Gastrocnemius medialis (tissue), 4 donors: Measurements from ENCODE around the gene AFF1. TPM values are rescaled to one million over a fixed set of nuclear protein-coding genes. Genes with fewer than 3 reads are reported as not detected.
A peak's percentile ranks its signal among the peaks of the same experiment; 100 is the strongest.

Experiments used
- ATAC-seq, 2 donors: fragments of 150-250 bp; one replicate each; pipeline ENCODE4 v1.9.1; 2016
- DNase-seq, 2 donors: peaks; one replicate each; pipeline ENCODE4 v3.0.0-alpha.2; 2019
- H3K27ac ChIP-seq, 4 donors: fragments of 200-600 bp; sonication (generic); 1 replicate in 1 of 4; 2 replicates in 3 of 4; pipeline ENCODE4 v1.5.1; 2016 to 2018; ENCODE audit warnings: mild to moderate bottlenecking in 2 of 4, moderate library complexity in 1 of 4
- H3K27me3 ChIP-seq, 3 donors: fragments of 200-600 bp; sonication (generic) in 2 of 3; 1 replicate in 1 of 3; 2 replicates in 2 of 3; pipeline versions ENCODE4 v1.5.1 to v1.6.0; 2016 to 2019; ENCODE audit warnings: mild to moderate bottlenecking in 1 of 3, moderate library complexity in 1 of 3
- H3K36me3 ChIP-seq, 2 donors: fragments of 200-600 bp; sonication (generic) in 1 of 2; one replicate each; pipeline ENCODE4 v1.5.1; 2017 to 2018
- H3K4me1 ChIP-seq, 2 donors: fragments of 200-600 bp; sonication (generic) in 1 of 2; one replicate each; pipeline ENCODE4 v1.5.1; 2016 to 2017; ENCODE audit warnings: mild to moderate bottlenecking in 2 of 2
- H3K4me3 ChIP-seq, 4 donors: fragments of 200-600 bp; sonication (generic) in 3 of 4; 1 replicate in 1 of 4; 2 replicates in 3 of 4; pipeline ENCODE4 v1.5.1; 2016 to 2019; ENCODE audit warnings: mild to moderate bottlenecking in 2 of 4
- H3K9me3 ChIP-seq, 3 donors: fragments of 200-600 bp; sonication (generic) in 2 of 3; 1 replicate in 1 of 3; 2 replicates in 2 of 3; pipeline ENCODE4 v1.5.1; 2016 to 2019
- CTCF ChIP-seq, 5 experiments: fragments of 450-650 bp in 3 of 5; fragments of 200-600 bp in 2 of 5; sonication (generic) in 2 of 5; IDR thresholded peaks in 4 of 5; conservative IDR thresholded peaks in 1 of 5; 1 replicate in 4 of 5; 2 replicates in 1 of 5; pipeline ENCODE4 v1.5.1; 2016 to 2019; ENCODE audit warnings: antibody characterized with exemption in 5 of 5, mild to moderate bottlenecking in 3 of 5, moderate library complexity in 3 of 5
- POLR2A ChIP-seq, 2 donors: fragments of 450-650 bp; IDR thresholded peaks; one replicate each; pipeline ENCODE4 v1.6.1; 2017; ENCODE audit warnings: antibody characterized with exemption in 2 of 2, mild to moderate bottlenecking in 2 of 2, moderate library complexity in 2 of 2
- in situ Hi-C, 4 donors: fragments of 200-750 bp; cut with MboI; loops; one replicate each; pipeline versions ENCODE4 v1.15.0 to v1.8.0; 2017; ENCODE audit warnings: low sequenced_read_pairs in 4 of 4
- intact Hi-C: fragments of 100-400 bp; cut with DNase I; formaldehyde crosslinking; loops from one replicate; pipeline ENCODE4 v1.15.1; 2023; ENCODE audit warnings: low total_unique reads
- total RNA-seq, 4 donors: library from RNA; depleted of rRNA; stranded (reverse); fragments of >200 nt; gene quantifications; one replicate each; pipeline versions ENCODE4 v1.1.0 to v1.2.3, GENCODE V29; 2016

Gene AFF1
- total RNA-seq, 4 donors from 2014 or later, result 142 to 265 (median 197) TPM

GRCh38 chr4:87087015-87087414, 152.2 kb downstream of the AFF1 start:
- ATAC-seq, result peak in 1 of 2 donors; percentile 6
- no peaks in the 10 kb centered on the region for H3K27me3 ChIP-seq
- H3K4me1 ChIP-seq, result peaks cover 65 to 69% of the 10 kb centered on the region in 2 donors
- in situ Hi-C loops, result no loop called here
- no peaks in the 10 kb centered on the region for H3K9me3 ChIP-seq
- no peak for DNase-seq
- H3K36me3 ChIP-seq, result peaks cover 0 to 26% of the 10 kb centered on the region in 2 donors
- intact Hi-C loops, result loop anchor here (5.0 kb wide), 1 partner anchor 595 kb away; no protein-coding TSS in a partner anchor
- no peak for TF ChIP-seq CTCF (IDR thresholded peaks at IDR 0.05 in 4 of 5, conservative IDR thresholded peaks at IDR 0.05 in 1 of 5)
- no peak for TF ChIP-seq POLR2A (IDR thresholded peaks at IDR 0.05)
- H3K27ac ChIP-seq, result peak overlapping the region; percentile 80 to 91 (median 84)
- H3K4me3 ChIP-seq, result no peak overlapping the region

GRCh38 chr4:87087420-87087819, 152.6 kb downstream of the AFF1 start:
- peak overlapping the region; percentile 80 to 91 (median 84) for H3K27ac ChIP-seq
- H3K9me3 ChIP-seq, result no peaks in the 10 kb centered on the region
- peaks cover 0 to 27% of the 10 kb centered on the region in 2 donors for H3K36me3 ChIP-seq
- ATAC-seq (no peak), DNase-seq (no peak)
- in situ Hi-C loops (no loop called here), intact Hi-C loops (loop anchor here (5.0 kb wide), 1 partner anchor 595 kb away; no protein-coding TSS in a partner anchor)
- TF ChIP-seq CTCF (IDR thresholded peaks at IDR 0.05 in 4 of 5, conservative IDR thresholded peaks at IDR 0.05 in 1 of 5), result no peak
- no peak for TF ChIP-seq POLR2A (IDR thresholded peaks at IDR 0.05)
- H3K27me3 ChIP-seq, result no peaks in the 10 kb centered on the region
- no peak overlapping the region for H3K4me3 ChIP-seq
- peaks cover 65 to 69% of the 10 kb centered on the region in 2 donors for H3K4me1 ChIP-seq

GRCh38 chr4:87088186-87088585, 153.4 kb downstream of the AFF1 start:
- intact Hi-C loops (loop anchor here (5.0 kb wide), 1 partner anchor 596 kb away; no protein-coding TSS in a partner anchor), in situ Hi-C loops (no loop called here)
- Histone ChIP-seq H3K9me3 (no peaks in the 10 kb centered on the region), H3K27me3 (no peaks in the 10 kb centered on the region), H3K4me1 (peaks cover 65 to 69% of the 10 kb centered on the region in 2 donors), H3K36me3 (peaks cover 0 to 27% of the 10 kb centered on the region in 2 donors), H3K27ac (peak overlapping the region; percentile 80 to 91 (median 84)), H3K4me3 (no peak overlapping the region)
- no peak for DNase-seq
- no peak for TF ChIP-seq POLR2A (IDR thresholded peaks at IDR 0.05)
- TF ChIP-seq CTCF (IDR thresholded peaks at IDR 0.05 in 4 of 5, conservative IDR thresholded peaks at IDR 0.05 in 1 of 5), result no peak
- no peak for ATAC-seq

GRCh38 chr4:87089368-87089767, 154.6 kb downstream of the AFF1 start:
- Histone ChIP-seq H3K27me3 (no peaks in the 10 kb centered on the region), H3K27ac (peak overlapping the region; percentile 39 to 91 (median 82)), H3K4me3 (no peak overlapping the region), H3K4me1 (peaks cover 60 to 65% of the 10 kb centered on the region in 2 donors), H3K36me3 (peaks cover 0 to 21% of the 10 kb centered on the region in 2 donors), H3K9me3 (no peaks in the 10 kb centered on the region)
- ATAC-seq, result no peak
- in situ Hi-C loops, result no loop called here
- DNase-seq, result no peak
- TF ChIP-seq POLR2A (IDR thresholded peaks at IDR 0.05) (no peak), CTCF (IDR thresholded peaks at IDR 0.05 in 4 of 5, conservative IDR thresholded peaks at IDR 0.05 in 1 of 5) (no peak)
- intact Hi-C loops, result loop anchor here (5.0 kb wide), 1 partner anchor 597 kb away; no protein-coding TSS in a partner anchor
